Measurements from ENCODE around the gene RFX4. TPM values are rescaled to one million over a fixed set of nuclear protein-coding genes. Genes with fewer than 3 reads are reported as not detected.
A peak's percentile ranks its signal among the peaks of the same experiment; 100 is the strongest.

The RFX4 gene
- total RNA-seq, 1 donor from 2014 or later: not detected

- DNase-seq: no peak
Measured at GRCh38 chr12:106767954-106768822, 185.4 kb downstream of the RFX4 start.

- no peak for DNase-seq
Measured at GRCh38 chr12:106769078-106769477, 186.3 kb downstream of the RFX4 start.

GRCh38 chr12:106769546-106769945 is 186.7 kb downstream of the RFX4 start:
- DNase-seq: no peak

GRCh38 chr12:106771425-106771824 is 188.6 kb downstream of the RFX4 start:
- DNase-seq: peak; percentile 5

GRCh38 chr12:106773286-106774004 is 190.6 kb downstream of the RFX4 start:
- DNase-seq: peak; percentile 0

- peak; percentile 99 for DNase-seq
Measured at GRCh38 chr12:106774005-106774807, 191.4 kb downstream of the RFX4 start, which contains the start of gene RIC8B. RIC8B (plus strand) TSS chr12:106774682; CDS start chr12:106774746, 64 bp downstream.

- DNase-seq: no peak
Measured at GRCh38 chr12:106774808-106775524, 192.2 kb downstream of the RFX4 start.

GRCh38 chr12:106776897-106777296 is 194.1 kb downstream of the RFX4 start:
- no peak for DNase-seq

GRCh38 chr12:106780010-106780631 is 197.3 kb downstream of the RFX4 start:
- DNase-seq: peak; percentile 2

GRCh38 chr12:106782619-106783018 is 199.8 kb downstream of the RFX4 start:
- DNase-seq: no peak

- no peak for DNase-seq
Measured at GRCh38 chr12:106783515-106783914, 200.7 kb downstream of the RFX4 start.

GRCh38 chr12:106790020-106790419 is 207.2 kb downstream of the RFX4 start:
- no peak for DNase-seq

GRCh38 chr12:106791531-106791930 is 208.7 kb downstream of the RFX4 start:
- peak; percentile 6 for DNase-seq

GRCh38 chr12:106794369-106794768 is 211.6 kb downstream of the RFX4 start:
- no peak for DNase-seq

GRCh38 chr12:106801167-106801708 is 218.4 kb downstream of the RFX4 start:
- no peak for DNase-seq

GRCh38 chr12:106801830-106802533 is 219.2 kb downstream of the RFX4 start:
- DNase-seq: no peak

GRCh38 chr12:106804668-106805067 is 221.9 kb downstream of the RFX4 start:
- DNase-seq: no peak

Data from dermis blood vessel endothelial cell (primary cell).